Mammary epithelial cell (primary cell): ENCODE measurements around the gene MYH10.

Source experiments
- CTCF ChIP-seq, 2 donors: IDR thresholded peaks in 1 of 2; conservative IDR thresholded peaks in 1 of 2; 2 replicates each; pipeline ENCODE4 v1.5.1; 2011 to 2012; ENCODE audit warnings: inconsistent platforms in 2 of 2, low read length in 2 of 2, mild to moderate bottlenecking in 2 of 2, control low read depth in 1 of 2, low read depth in 1 of 2; ENCODE audit not compliant: insufficient read depth in 1 of 2; ENCODE audit errors: extremely low read depth in 1 of 2
- EZH2 ChIP-seq: IDR thresholded peaks from 2 replicates; pipeline ENCODE4 v1.6.1; 2012; ENCODE audit warnings: low read length, inconsistent platforms, borderline replicate concordance

GRCh38 chr17:8466456-8466855 lies 164.1 kb downstream of the MYH10 start:
- TF ChIP-seq CTCF (conservative IDR thresholded peaks at IDR 0.05 in 1 of 2, IDR thresholded peaks at IDR 0.05 in 1 of 2; ENCODE audit: extremely low read depth in 1 of 2, insufficient read depth in 1 of 2, low read depth in 1 of 2, low read length in 2 of 2) (no peak), EZH2 (no peak)
